IPS-15b (cell line): ENCODE data around the gene ADI1.

Source experiments
- H3K27me3 ChIP-seq: one replicate; pipeline ENCODE4 v1.6.1; 2013; ENCODE audit warnings: low read length; ENCODE audit not compliant: control insufficient read depth, insufficient read depth
- H3K36me3 ChIP-seq: one replicate; pipeline ENCODE4 v1.6.1; 2013; ENCODE audit warnings: low read length; ENCODE audit not compliant: control insufficient read depth, insufficient read depth
- H3K4me1 ChIP-seq: one replicate; pipeline ENCODE4 v1.6.1; 2013; ENCODE audit warnings: mild to moderate bottlenecking, low read length; ENCODE audit not compliant: control insufficient read depth, insufficient read depth
- H3K4me3 ChIP-seq: one replicate; pipeline ENCODE4 v1.5.1; 2013; ENCODE audit warnings: low read depth, low read length
- H3K9ac ChIP-seq: one replicate; pipeline ENCODE4 v1.6.1; 2013; ENCODE audit warnings: low read depth, mild to moderate bottlenecking, low read length
- H3K9me3 ChIP-seq: one replicate; pipeline ENCODE4 v1.6.1; 2013; ENCODE audit warnings: mild to moderate bottlenecking, low read length; ENCODE audit not compliant: control insufficient read depth, insufficient read depth

Gene ADI1

GRCh38 chr2:3542107-3542506 is 22.8 kb upstream of the ADI1 start:
- H3K36me3 ChIP-seq = peaks cover 32% of the 10 kb centered on the region
- H3K4me1 ChIP-seq = no peaks in the 10 kb centered on the region
- H3K4me3 ChIP-seq = no peak overlapping the region
- H3K27me3 ChIP-seq = no peaks in the 10 kb centered on the region
- H3K9ac ChIP-seq = no peak overlapping the region
- H3K9me3 ChIP-seq = no peaks in the 10 kb centered on the region

GRCh38 chr2:3539836-3540235 is 20.5 kb upstream of the ADI1 start:
- H3K27me3 ChIP-seq = no peaks in the 10 kb centered on the region
- no peaks in the 10 kb centered on the region for H3K9me3 ChIP-seq
- peaks cover 16% of the 10 kb centered on the region for H3K36me3 ChIP-seq
- H3K4me1 ChIP-seq = no peaks in the 10 kb centered on the region
- no peak overlapping the region for H3K9ac ChIP-seq
- H3K4me3 ChIP-seq = no peak overlapping the region

DNA sequence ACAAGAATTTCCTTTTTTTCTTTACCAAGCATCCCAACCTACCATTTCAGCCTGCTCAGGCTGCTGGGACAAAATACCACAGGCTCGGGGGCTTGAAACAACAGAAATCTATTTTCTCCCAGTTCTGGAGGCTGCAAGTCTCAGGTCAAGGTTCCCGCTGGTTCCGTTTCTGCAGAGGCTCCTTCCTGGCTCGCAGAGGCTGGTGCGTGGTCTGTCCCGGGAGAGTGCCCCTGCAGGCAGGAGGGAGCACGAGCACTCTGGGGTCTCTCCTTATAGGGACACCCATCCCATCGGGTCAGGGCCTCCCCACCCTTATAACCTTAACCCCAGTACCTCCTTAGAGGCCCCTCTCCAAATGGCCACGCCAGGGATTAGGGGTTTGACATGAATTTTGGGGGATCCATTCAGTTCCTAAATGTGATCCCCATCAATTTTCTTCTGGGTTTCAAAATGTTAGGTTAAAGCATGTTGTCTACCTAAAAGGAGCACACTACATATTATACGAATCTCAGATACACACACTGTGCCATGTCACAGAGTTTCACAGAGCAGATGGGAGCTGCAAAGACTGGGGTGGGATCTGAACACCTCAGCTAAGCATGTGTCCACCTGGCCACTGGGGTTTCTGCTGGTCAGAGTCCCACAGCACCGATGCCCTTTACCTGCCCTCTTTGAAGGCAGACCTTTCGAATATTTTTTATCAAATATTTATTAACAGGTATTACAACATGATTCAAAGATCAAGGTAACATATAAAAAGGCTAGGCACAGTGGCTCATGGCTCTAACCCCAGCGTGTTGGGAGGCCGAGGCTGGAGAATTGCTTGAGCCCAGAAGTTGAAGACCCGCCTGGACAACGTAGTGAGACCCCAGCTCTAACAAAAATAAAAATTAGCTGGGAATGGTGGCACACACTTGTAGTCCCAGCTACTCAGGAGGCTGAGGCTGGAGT is 17.6 kb upstream of the ADI1 start:
- Histone ChIP-seq H3K9ac (no peak overlapping the region), H3K36me3 (peaks cover 5% of the 10 kb centered on the region), H3K4me1 (no peaks in the 10 kb centered on the region), H3K9me3 (no peaks in the 10 kb centered on the region), H3K4me3 (peak overlapping the region; percentile 16), H3K27me3 (no peaks in the 10 kb centered on the region)

DNA sequence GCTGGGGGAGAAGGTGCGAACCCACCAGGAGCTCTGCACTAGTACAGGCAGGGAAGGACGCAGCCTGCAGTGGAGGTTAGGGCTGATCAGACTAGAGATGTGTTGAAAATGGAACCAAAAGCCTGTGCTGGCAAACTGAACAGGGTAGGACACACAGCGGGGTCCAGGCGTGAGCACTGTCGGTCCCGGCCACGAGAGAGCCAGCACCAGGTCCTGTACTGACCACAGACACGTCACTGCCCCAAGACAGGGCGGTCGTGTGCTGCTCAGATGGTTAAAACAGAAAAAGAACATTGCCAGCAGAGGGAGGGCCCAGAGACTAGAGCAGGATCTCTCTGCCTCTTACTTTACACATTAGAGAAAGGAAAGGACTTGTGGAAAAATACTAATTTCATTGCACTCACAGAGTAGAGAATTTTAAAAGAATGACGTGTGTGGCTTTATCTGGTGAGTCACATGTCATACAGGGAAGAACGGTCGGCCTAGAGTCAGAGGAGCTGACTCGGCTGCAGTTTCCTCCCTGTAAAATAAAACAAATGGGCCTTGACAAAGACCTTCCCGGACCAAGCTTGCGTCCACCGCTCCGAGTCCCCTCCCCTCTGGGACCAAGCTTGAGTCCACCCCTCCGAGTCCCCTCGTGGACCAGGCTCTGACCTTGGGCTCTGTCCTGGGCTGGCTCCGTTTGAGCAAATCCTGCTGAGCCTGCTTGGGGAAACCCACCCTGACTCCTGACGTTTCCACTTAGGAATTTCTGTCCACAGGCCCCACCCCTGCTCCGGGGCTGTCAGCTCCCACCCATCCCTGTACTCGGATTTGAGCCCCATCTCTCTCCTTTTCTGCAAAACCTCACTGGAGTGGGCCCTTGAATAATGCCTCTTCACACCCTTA is 16.7 kb upstream of the ADI1 start:
- H3K4me3 ChIP-seq = peak overlapping the region; percentile 16
- no peaks in the 10 kb centered on the region for H3K4me1 ChIP-seq
- H3K9ac ChIP-seq = peak overlapping the region; percentile 55
- no peaks in the 10 kb centered on the region for H3K27me3 ChIP-seq
- no peaks in the 10 kb centered on the region for H3K9me3 ChIP-seq
- no peaks in the 10 kb centered on the region for H3K36me3 ChIP-seq

GRCh38 chr2:3535467-3535793 is 16.1 kb upstream of the ADI1 start:
- Histone ChIP-seq H3K27me3 (no peaks in the 10 kb centered on the region), H3K9me3 (no peaks in the 10 kb centered on the region), H3K4me3 (no peak overlapping the region), H3K36me3 (no peaks in the 10 kb centered on the region), H3K9ac (no peak overlapping the region), H3K4me1 (no peaks in the 10 kb centered on the region)

- no peaks in the 10 kb centered on the region for H3K4me1 ChIP-seq
- no peaks in the 10 kb centered on the region for H3K36me3 ChIP-seq
- H3K4me3 ChIP-seq = no peak overlapping the region
- H3K9me3 ChIP-seq = no peaks in the 10 kb centered on the region
- no peak overlapping the region for H3K9ac ChIP-seq
- H3K27me3 ChIP-seq = no peaks in the 10 kb centered on the region
These were observed 15.0 kb upstream of the ADI1 start for GRCh38 chr2:3534251-3534814.

GRCh38 chr2:3533836-3534235 is 14.5 kb upstream of the ADI1 start:
- Histone ChIP-seq H3K4me1 (no peaks in the 10 kb centered on the region), H3K9ac (no peak overlapping the region), H3K27me3 (no peaks in the 10 kb centered on the region), H3K4me3 (no peak overlapping the region), H3K36me3 (no peaks in the 10 kb centered on the region), H3K9me3 (no peaks in the 10 kb centered on the region)

GRCh38 chr2:3532941-3533340 is 13.6 kb upstream of the ADI1 start:
- Histone ChIP-seq H3K4me1 (no peaks in the 10 kb centered on the region), H3K27me3 (no peaks in the 10 kb centered on the region), H3K9me3 (no peaks in the 10 kb centered on the region), H3K4me3 (no peak overlapping the region), H3K9ac (no peak overlapping the region), H3K36me3 (no peaks in the 10 kb centered on the region)

DNA sequence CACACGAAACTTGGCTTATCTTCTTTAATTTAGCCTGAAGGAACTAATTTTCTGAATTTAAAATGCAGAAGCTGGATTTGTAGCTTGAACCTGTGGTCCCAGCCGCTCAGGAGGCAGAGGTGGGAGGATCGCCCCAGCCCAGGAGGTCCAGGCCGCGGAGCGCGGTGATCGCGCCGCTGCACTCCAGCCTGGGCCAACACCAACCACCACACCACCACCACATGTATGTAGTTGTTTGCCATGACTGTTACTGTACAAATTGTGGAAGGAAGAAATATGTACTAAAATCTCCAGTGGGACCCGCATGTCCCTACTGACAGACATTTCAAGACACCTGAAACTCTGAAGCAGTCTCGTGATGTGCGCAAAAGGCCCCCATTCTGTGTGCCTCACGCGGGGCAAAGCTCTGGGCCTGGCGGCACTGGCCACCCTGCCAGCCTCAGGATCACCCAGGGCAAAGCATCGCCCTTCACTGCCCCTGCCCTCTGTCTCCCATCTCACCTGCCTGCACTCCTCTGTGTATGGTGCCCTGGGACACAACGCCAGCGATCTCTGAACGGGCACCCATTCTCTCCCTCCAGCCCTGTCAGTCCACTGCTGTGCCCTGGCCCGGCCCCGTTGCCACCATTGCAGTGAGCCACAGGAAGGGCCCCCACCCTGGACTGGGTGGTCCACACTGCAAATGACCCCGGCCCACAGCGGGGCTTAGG is 10.1 kb upstream of the ADI1 start:
- Histone ChIP-seq H3K4me1 (no peaks in the 10 kb centered on the region), H3K36me3 (no peaks in the 10 kb centered on the region), H3K4me3 (no peak overlapping the region), H3K9ac (no peak overlapping the region), H3K9me3 (no peaks in the 10 kb centered on the region), H3K27me3 (no peaks in the 10 kb centered on the region)

DNA sequence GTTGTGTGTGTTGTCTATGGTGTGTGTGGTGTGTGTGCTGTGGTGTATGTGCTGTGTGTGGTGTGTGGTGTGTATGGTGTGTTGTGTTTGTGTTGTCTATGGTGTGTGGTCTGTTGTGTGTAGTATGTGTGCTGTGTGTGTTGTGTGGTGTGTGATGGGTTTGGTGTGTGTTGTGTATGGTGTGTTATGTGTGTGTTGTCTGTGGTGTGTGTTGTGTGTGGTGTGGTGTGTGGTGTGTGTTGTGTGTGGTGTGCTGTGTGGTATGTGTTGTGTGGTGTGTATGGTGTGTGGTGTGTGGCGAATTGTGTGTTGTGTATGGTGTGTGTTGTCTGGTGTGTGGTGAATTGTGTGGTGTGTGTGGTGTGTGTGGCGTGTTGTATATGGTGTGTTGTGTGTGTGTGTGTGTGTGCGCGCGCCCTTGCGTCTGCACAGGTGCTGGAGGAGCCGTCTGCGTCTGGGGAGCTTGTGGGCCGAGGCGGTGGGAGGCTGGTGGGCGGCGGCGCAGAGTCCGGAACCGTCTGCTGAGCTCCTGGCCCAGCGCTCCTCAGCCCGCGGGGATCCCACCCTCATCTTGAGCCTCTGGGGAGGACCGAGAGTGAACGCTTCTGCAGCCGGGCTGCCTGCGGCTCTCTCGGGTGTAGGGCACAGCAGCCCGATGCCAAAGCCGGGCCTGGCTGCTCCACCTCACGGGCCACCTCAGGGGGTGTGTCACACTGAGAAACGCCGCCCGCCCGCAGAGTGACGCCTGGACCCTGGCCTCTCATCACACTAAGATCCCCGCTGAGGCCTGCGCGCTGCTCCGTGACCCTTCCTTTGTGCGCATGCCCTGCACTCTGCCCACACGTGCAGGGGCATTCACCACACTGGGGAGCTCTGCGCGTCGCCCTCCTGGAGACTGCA is 8.8 kb upstream of the ADI1 start:
- no peak overlapping the region for H3K9ac ChIP-seq

More for the DNA sequence above, 8.8 kb upstream of the ADI1 start:
- H3K27me3 ChIP-seq = no peaks in the 10 kb centered on the region
- no peaks in the 10 kb centered on the region for H3K4me1 ChIP-seq
- H3K9me3 ChIP-seq = no peaks in the 10 kb centered on the region
- no peak overlapping the region for H3K4me3 ChIP-seq
- H3K36me3 ChIP-seq = no peaks in the 10 kb centered on the region
